HEK293 (cell line): ENCODE results near the gene UQCRQ.

Experiments
- CTCF ChIA-PET: fragments of 350-600 bp; formaldehyde crosslinking; extraction: SDS; loops from one replicate; lab custom pipeline; 2021; ENCODE audit warnings: antibody characterized with exemption; lab: Yijun Ruan, JAX
- POLR2A ChIA-PET: fragments of 300-600 bp; formaldehyde crosslinking; extraction: SDS; loops from one replicate; lab custom pipeline; 2020; ENCODE audit warnings: antibody characterized with exemption, inconsistent platforms; lab: Yijun Ruan, JAX
- H3K27ac ChIP-seq: fragments of 200-500 bp; sonication (Bioruptor generic); 2 replicates; pipeline ENCODE4 v1.5.1; 2014; ENCODE audit warnings: low read depth, low read length, control low read depth, inconsistent platforms; ENCODE audit errors: extremely low read depth
- H3K36me3 ChIP-seq, 2 experiments: fragments of 200-500 bp in 1 of 2; sonication (Bioruptor generic) in 1 of 2; 1 replicate in 1 of 2; 2 replicates in 1 of 2; pipeline ENCODE4 v1.5.1; 2014 to 2017; ENCODE audit warnings: inconsistent platforms in 2 of 2, low read length in 2 of 2; ENCODE audit not compliant: control insufficient read depth in 2 of 2, insufficient read depth in 1 of 2
- H3K4me1 ChIP-seq: fragments of 200-500 bp; sonication (Bioruptor generic); 2 replicates; pipeline ENCODE4 v1.5.1; 2014; ENCODE audit warnings: mild to moderate bottlenecking, low read length, inconsistent platforms; ENCODE audit not compliant: control insufficient read depth, insufficient read depth
- H3K4me3 ChIP-seq: 2 replicates; pipeline ENCODE4 v1.5.1; 2011; ENCODE audit warnings: low read depth, mild to moderate bottlenecking, control low read depth, low read length, moderate library complexity
- H3K9me3 ChIP-seq: fragments of 200-500 bp; sonication (Bioruptor generic); 2 replicates; pipeline ENCODE4 v1.5.1; 2014; ENCODE audit warnings: low read depth, low read length, inconsistent platforms; ENCODE audit not compliant: control insufficient read depth, insufficient read depth
- CTCF ChIP-seq: fragments of 450-650 bp; formaldehyde crosslinking; IDR thresholded peaks from 2 replicates; pipeline ENCODE4 v1.5.1; 2016; ENCODE audit warnings: missing biosample characterization, missing genetic modification characterization
- GFI1B ChIP-seq: fragments of 450-650 bp; formaldehyde crosslinking; IDR thresholded peaks from 2 replicates; pipeline ENCODE4 v1.5.1; 2016; ENCODE audit warnings: missing biosample characterization, missing genetic modification characterization
- HOXA7 ChIP-seq: sonication (generic); formaldehyde crosslinking; IDR thresholded peaks from 2 replicates; pipeline ENCODE4 v1.8.1; 2022; ENCODE audit warnings: missing genetic modification reagents, borderline replicate concordance
- PATZ1 ChIP-seq: fragments of 450-650 bp; formaldehyde crosslinking; IDR thresholded peaks from 2 replicates; pipeline ENCODE4 v1.5.1; 2016; ENCODE audit warnings: missing biosample characterization, missing genetic modification characterization
- PRDM10 ChIP-seq: fragments of 450-650 bp; formaldehyde crosslinking; IDR thresholded peaks from 2 replicates; pipeline ENCODE4 v1.5.1; 2016; ENCODE audit warnings: missing biosample characterization, missing genetic modification characterization
- PRDM4 ChIP-seq: fragments of 450-650 bp; formaldehyde crosslinking; IDR thresholded peaks from 2 replicates; pipeline ENCODE4 v1.5.1; 2017; ENCODE audit warnings: missing biosample characterization, missing genetic modification characterization
- SETDB1 ChIP-seq: IDR thresholded peaks from one replicate; pipeline ENCODE4 v1.6.1; 2017; ENCODE audit warnings: mild to moderate bottlenecking, low read length, moderate library complexity, mixed read lengths; ENCODE audit not compliant: insufficient read length
- SP7 ChIP-seq: fragments of 450-650 bp; formaldehyde crosslinking; IDR thresholded peaks from 2 replicates; pipeline ENCODE4 v1.5.1; 2016; ENCODE audit warnings: missing biosample characterization, missing genetic modification characterization
- ZNF155 ChIP-seq: fragments of 450-650 bp; formaldehyde crosslinking; IDR thresholded peaks from 2 replicates; pipeline ENCODE4 v1.5.1; 2016; ENCODE audit warnings: missing biosample characterization, missing genetic modification characterization
- ZNF544 ChIP-seq: fragments of 450-650 bp; formaldehyde crosslinking; IDR thresholded peaks from 2 replicates; pipeline ENCODE4 v1.5.0; 2017; ENCODE audit warnings: missing biosample characterization, missing genetic modification characterization
- ZNF792 ChIP-seq: fragments of 450-650 bp; formaldehyde crosslinking; IDR thresholded peaks from 2 replicates; pipeline ENCODE4 v1.5.1; 2016; ENCODE audit warnings: missing biosample characterization, missing genetic modification characterization
- ZSCAN16 ChIP-seq: fragments of 450-650 bp; formaldehyde crosslinking; IDR thresholded peaks from 2 replicates; pipeline ENCODE4 v1.5.1; 2016; ENCODE audit warnings: missing biosample characterization, missing genetic modification characterization

Gene UQCRQ

GRCh38 chr5:132871459-132872284 lies 5.2 kb downstream of the UQCRQ start:
- no peak overlapping the region for H3K27ac ChIP-seq
- peaks cover 17 to 85% of the 10 kb centered on the region in 2 experiments for H3K36me3 ChIP-seq
- POLR2A ChIA-PET: no interaction called here
- no peak for TF ChIP-seq HOXA7 (CRISPR knock-in tag)
- peak; percentile 54 for TF ChIP-seq PRDM10
- H3K4me1 ChIP-seq: peaks cover 3% of the 10 kb centered on the region; the same call in 1 of the 2 replicates
- CTCF ChIA-PET: interaction anchor here (0.7 to 2.5 kb wide), 3 partner anchors 12 to 19 kb away, joined by 3 to 11 read pairs (median 7); no protein-coding TSS in a partner anchor
- no peaks in the 10 kb centered on the region for H3K9me3 ChIP-seq
- no peak overlapping the region for H3K4me3 ChIP-seq

- CTCF ChIA-PET: interaction anchor here (2.5 kb wide), 1 partner anchor 11 kb away, joined by 11 read pairs; no protein-coding TSS in a partner anchor
- H3K27ac ChIP-seq: no peak overlapping the region
- POLR2A ChIA-PET: no interaction called here
- H3K9me3 ChIP-seq: no peaks in the 10 kb centered on the region
- H3K4me1 ChIP-seq: peaks cover 5% of the 10 kb centered on the region
- no peak overlapping the region for H3K4me3 ChIP-seq
- H3K36me3 ChIP-seq: peaks cover 17 to 88% of the 10 kb centered on the region in 2 experiments
- TF ChIP-seq SP7 (tag by site-specific recombination) (peak; percentile 90), ZNF792 (no peak)
Measured at GRCh38 chr5:132872788-132873118, 6.3 kb downstream of the UQCRQ start.

- TF ChIP-seq SP7 (tag by site-specific recombination) (0 out of 2 replicates have a peak, but pooled peaks have one; percentile 44), ZSCAN16 (tag by site-specific recombination) (no peak)
- ChIA-PET POLR2A (interaction anchor here (0.6 kb wide), 1 partner anchor 303 kb away, joined by 5 read pairs; no protein-coding TSS in a partner anchor), CTCF (interaction anchor here (0.6 to 2.5 kb wide), 2 partner anchors 10 to 30 kb away, joined by 3 to 11 read pairs; no protein-coding TSS in a partner anchor)
- H3K4me3 ChIP-seq: no peak within 1 kb of the TSS
- H3K9me3 ChIP-seq: no peaks in the 10 kb centered on the region
- H3K27ac ChIP-seq: no peak within 1 kb of the TSS
- peaks cover 13 to 88% of the 10 kb centered on the region in 2 experiments for H3K36me3 ChIP-seq
- peaks cover 8% of the 10 kb centered on the region for H3K4me1 ChIP-seq
Measured at GRCh38 chr5:132873119-132873929, 6.9 kb downstream of the UQCRQ start, which contains the start of gene LEAP2. TSS of gene LEAP2 (plus strand) at chr5:132873668. CDS start at chr5:132873695, 27 bp downstream.

GRCh38 chr5:132873930-132874271 lies 7.5 kb downstream of the UQCRQ start:
- Histone ChIP-seq H3K4me1 (peaks cover 9% of the 10 kb centered on the region), H3K27ac (no peak overlapping the region), H3K4me3 (no peak overlapping the region), H3K9me3 (no peaks in the 10 kb centered on the region), H3K36me3 (peaks cover 14 to 88% of the 10 kb centered on the region in 2 experiments)
- TF ChIP-seq GFI1B (tag by site-specific recombination) (no peak), ZNF155 (tag by site-specific recombination) (no peak), SETDB1 (no peak), ZNF544 (no peak), PRDM4 (tag by site-specific recombination) (no peak), CTCF (tag by site-specific recombination) (no peak), PATZ1 (tag by site-specific recombination) (no peak)
- CTCF ChIA-PET: interaction anchor here (2.5 kb wide), 1 partner anchor 9 kb away, joined by 11 read pairs; no protein-coding TSS in a partner anchor
- POLR2A ChIA-PET: interaction anchor here (0.6 kb wide), 1 partner anchor 303 kb away, joined by 5 read pairs; no protein-coding TSS in a partner anchor
